HepG2 (cell line): ENCODE measurements around the gene CTF1. TPM values are rescaled to one million over a fixed set of nuclear protein-coding genes. Genes with fewer than 3 reads are reported as not detected.

Experiments used
- AKNA ChIP-seq: sonication (generic); formaldehyde crosslinking; IDR thresholded peaks from 2 replicates; pipeline ENCODE4 v1.4.0; 2020; ENCODE audit warnings: missing genetic modification reagents, borderline replicate concordance
- FOXA1 ChIP-seq, 2 experiments: fragments of 450-650 bp in 1 of 2; sonication (generic) in 1 of 2; formaldehyde crosslinking in 1 of 2; IDR thresholded peaks; 2 replicates each; pipeline versions ENCODE4 v1.4.0 to v1.6.1; 2016 to 2020; ENCODE audit warnings: missing genetic modification reagents in 1 of 2
- FOXM1 ChIP-seq: sonication (generic); formaldehyde crosslinking; IDR thresholded peaks from 2 replicates; pipeline ENCODE4 v1.5.0; 2020; ENCODE audit warnings: missing genetic modification reagents
- HDAC2 ChIP-seq: sonication (generic); formaldehyde crosslinking; IDR thresholded peaks from 2 replicates; pipeline ENCODE4 v1.4.0; 2020; ENCODE audit warnings: missing genetic modification reagents
- KLF12 ChIP-seq: sonication (generic); formaldehyde crosslinking; IDR thresholded peaks from 2 replicates; pipeline ENCODE4 v1.4.0; 2020; ENCODE audit warnings: missing genetic modification reagents, borderline replicate concordance
- ZBTB26 ChIP-seq: IDR thresholded peaks from 2 replicates; pipeline ENCODE4 v1.6.1; 2016; ENCODE audit warnings: missing compliant biosample characterization, missing genetic modification reagents, borderline replicate concordance
- ZFP91 ChIP-seq: sonication (generic); formaldehyde crosslinking; IDR thresholded peaks from 2 replicates; pipeline ENCODE4 v1.9.0; 2022; ENCODE audit warnings: missing genetic modification reagents, mild to moderate bottlenecking, borderline replicate concordance
- ZMAT3 ChIP-seq: sonication (generic); formaldehyde crosslinking; conservative IDR thresholded peaks from 2 replicates; pipeline ENCODE4 v1.7.0; 2021; ENCODE audit warnings: missing genetic modification reagents
- ZNF230 ChIP-seq: sonication (generic); formaldehyde crosslinking; IDR thresholded peaks from 2 replicates; pipeline ENCODE4 v1.4.0; 2020; ENCODE audit warnings: mild to moderate bottlenecking, missing genetic modification reagents
- ZNF296 ChIP-seq: sonication (generic); formaldehyde crosslinking; conservative IDR thresholded peaks from 2 replicates; pipeline ENCODE4 v1.5.0; 2020; ENCODE audit warnings: mild to moderate bottlenecking, missing genetic modification reagents
- ZNF414 ChIP-seq: sonication (generic); formaldehyde crosslinking; IDR thresholded peaks from 2 replicates; pipeline ENCODE4 v1.5.0; 2020; ENCODE audit warnings: missing genetic modification reagents
- ZNF558 ChIP-seq: sonication (generic); formaldehyde crosslinking; IDR thresholded peaks from 2 replicates; pipeline ENCODE4 v1.9.0; 2022; ENCODE audit warnings: mild to moderate bottlenecking, missing genetic modification reagents, borderline replicate concordance
- ZNF780A ChIP-seq: sonication (generic); formaldehyde crosslinking; IDR thresholded peaks from 2 replicates; pipeline ENCODE4 v1.8.0; 2022; ENCODE audit warnings: mild to moderate bottlenecking, missing genetic modification reagents, moderate library complexity
- polyA plus RNA-seq, 8 experiments: library from polyadenylated mRNA; depleted of rRNA in 3 of 8; stranded (reverse) in 7 of 8; unstranded in 1 of 8; fragments of >200 nt; fragmentation: Illumina TruSeq in 4 of 8; extraction: Trizol in 4 of 8; gene quantifications; 2 replicates each; pipeline versions ENCODE4 v1.2.1 to v1.2.3, GENCODE V29; 2011 to 2016; ENCODE audit warnings: low read depth in 4 of 8, missing spikeins in 1 of 8, mixed read lengths in 1 of 8; ENCODE audit not compliant: insufficient read depth in 1 of 8
- total RNA-seq, 5 experiments: library from RNA; depleted of rRNA; stranded (reverse); fragments of >200 nt; fragmentation: Illumina TruSeq; extraction: Trizol; gene quantifications; 2 replicates each; pipeline ENCODE4 v1.2.3, GENCODE V29; 2016; ENCODE audit warnings: low read depth in 1 of 5
- TF ChIP-seq, protein P1 (sequence below): sonication (generic); formaldehyde crosslinking; conservative IDR thresholded peaks from 2 replicates; pipeline ENCODE4 v1.5.0; 2020; ENCODE audit warnings: missing genetic modification reagents
- TF ChIP-seq, protein P2 (sequence below): IDR thresholded peaks from 2 replicates; pipeline ENCODE4 v1.6.1; 2016; ENCODE audit warnings: control low read depth

Gene CTF1
- total and polyA plus RNA-seq, 2 of the 13 experiments (the other 11 are each of a cell fraction or from before 2014, with no cell fraction given), result 0.13 to 1.8 TPM

GRCh38 chr16:30896261-30896888, at the start of gene CTF1 (continued):
- TF ChIP-seq ZNF296 (CRISPR knock-in tag) (no peak), ZNF414 (peak; percentile 91), FOXA1 (IDR thresholded peaks at IDR 0.05) (no peak), FOXA1 (CRISPR knock-in tag; IDR thresholded peaks at IDR 0.05) (no peak), ZFP91 (CRISPR knock-in tag) (no peak; the same call in 1 of the 2 replicates), ZMAT3 (CRISPR knock-in tag) (no peak), ZNF230 (CRISPR knock-in tag) (no peak), FOXM1 (CRISPR knock-in tag) (no peak), AKNA (no peak), ZBTB26 (CRISPR knock-in tag) (no peak), HDAC2 (CRISPR knock-in tag) (no peak), KLF12 (CRISPR knock-in tag) (0 out of 2 replicates have a peak, but pooled peaks have one; percentile 59), ZNF558 (CRISPR knock-in tag) (peak; percentile 75; the same call in 1 of the 2 replicates), ZNF780A (CRISPR knock-in tag) (no peak)
- TF ChIP-seq, protein P1, sequence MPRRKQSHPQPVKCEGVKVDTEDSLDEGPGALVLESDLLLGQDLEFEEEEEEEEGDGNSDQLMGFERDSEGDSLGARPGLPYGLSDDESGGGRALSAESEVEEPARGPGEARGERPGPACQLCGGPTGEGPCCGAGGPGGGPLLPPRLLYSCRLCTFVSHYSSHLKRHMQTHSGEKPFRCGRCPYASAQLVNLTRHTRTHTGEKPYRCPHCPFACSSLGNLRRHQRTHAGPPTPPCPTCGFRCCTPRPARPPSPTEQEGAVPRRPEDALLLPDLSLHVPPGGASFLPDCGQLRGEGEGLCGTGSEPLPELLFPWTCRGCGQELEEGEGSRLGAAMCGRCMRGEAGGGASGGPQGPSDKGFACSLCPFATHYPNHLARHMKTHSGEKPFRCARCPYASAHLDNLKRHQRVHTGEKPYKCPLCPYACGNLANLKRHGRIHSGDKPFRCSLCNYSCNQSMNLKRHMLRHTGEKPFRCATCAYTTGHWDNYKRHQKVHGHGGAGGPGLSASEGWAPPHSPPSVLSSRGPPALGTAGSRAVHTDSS (CRISPR knock-in tag), result no peak
- TF ChIP-seq, protein P2, sequence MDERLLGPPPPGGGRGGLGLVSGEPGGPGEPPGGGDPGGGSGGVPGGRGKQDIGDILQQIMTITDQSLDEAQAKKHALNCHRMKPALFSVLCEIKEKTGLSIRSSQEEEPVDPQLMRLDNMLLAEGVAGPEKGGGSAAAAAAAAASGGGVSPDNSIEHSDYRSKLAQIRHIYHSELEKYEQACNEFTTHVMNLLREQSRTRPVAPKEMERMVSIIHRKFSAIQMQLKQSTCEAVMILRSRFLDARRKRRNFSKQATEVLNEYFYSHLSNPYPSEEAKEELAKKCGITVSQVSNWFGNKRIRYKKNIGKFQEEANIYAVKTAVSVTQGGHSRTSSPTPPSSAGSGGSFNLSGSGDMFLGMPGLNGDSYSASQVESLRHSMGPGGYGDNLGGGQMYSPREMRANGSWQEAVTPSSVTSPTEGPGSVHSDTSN (CRISPR knock-in tag), result no peak
